HepG2 (cell line): Measurements from ENCODE around the gene LIF.

Experiments
- CEBPB ChIP-seq: IDR thresholded peaks from 2 replicates; pipeline ENCODE4 v1.6.1; 2011; ENCODE audit warnings: low read depth, low read length, improper control_type of control experiment, borderline replicate concordance
- CREB3 ChIP-seq: sonication (generic); formaldehyde crosslinking; IDR thresholded peaks from 2 replicates; pipeline ENCODE4 v1.5.0; 2020; ENCODE audit warnings: missing genetic modification reagents
- CTCF ChIP-seq: sonication (generic); formaldehyde crosslinking; IDR thresholded peaks from 2 replicates; pipeline ENCODE4 v1.5.0; 2020; ENCODE audit warnings: mild to moderate bottlenecking, missing genetic modification reagents, moderate library complexity
- EZH2 ChIP-seq: conservative IDR thresholded peaks from 2 replicates; pipeline ENCODE4 v1.6.1; 2012; ENCODE audit warnings: mild to moderate bottlenecking, low read depth, low read length, moderate library complexity
- HMG20B ChIP-seq: conservative IDR thresholded peaks from 2 replicates; pipeline ENCODE4 v1.6.1; 2016; ENCODE audit warnings: missing genetic modification reagents, missing compliant biosample characterization
- NFE2L1 ChIP-seq: sonication (generic); formaldehyde crosslinking; IDR thresholded peaks from 2 replicates; pipeline ENCODE4 v1.4.0; 2020; ENCODE audit warnings: missing genetic modification reagents, mild to moderate bottlenecking, borderline replicate concordance
- NFRKB ChIP-seq: fragments of 450-650 bp; IDR thresholded peaks from 2 replicates; pipeline ENCODE4 v1.6.1; 2017
- POLR2A ChIP-seq, 2 experiments: IDR thresholded peaks; 2 replicates each; pipeline ENCODE4 v1.6.1; 2011; ENCODE audit warnings: low read depth in 2 of 2, low read length in 2 of 2, mild to moderate bottlenecking in 1 of 2, moderate library complexity in 1 of 2; ENCODE audit not compliant: insufficient read depth in 1 of 2
- TAF1 ChIP-seq: sonication (generic); formaldehyde crosslinking; IDR thresholded peaks from 2 replicates; pipeline ENCODE4 v1.4.0; 2020; ENCODE audit warnings: missing genetic modification reagents
- TOE1 ChIP-seq: sonication (generic); formaldehyde crosslinking; IDR thresholded peaks from 2 replicates; pipeline ENCODE4 v1.4.0; 2020; ENCODE audit warnings: mild to moderate bottlenecking, missing genetic modification reagents
- ZNF850 ChIP-seq: sonication (generic); formaldehyde crosslinking; conservative IDR thresholded peaks from 2 replicates; pipeline ENCODE4 v1.9.0; 2021; ENCODE audit warnings: mild to moderate bottlenecking, missing genetic modification reagents
- TF ChIP-seq, protein P1 (sequence below): sonication (generic); formaldehyde crosslinking; IDR thresholded peaks from 2 replicates; pipeline ENCODE4 v1.4.0; 2020; ENCODE audit warnings: missing genetic modification reagents
- TF ChIP-seq, protein P2 (sequence below): IDR thresholded peaks from 2 replicates; pipeline ENCODE4 v1.6.1; 2016; ENCODE audit warnings: low read depth, borderline replicate concordance

DNA sequence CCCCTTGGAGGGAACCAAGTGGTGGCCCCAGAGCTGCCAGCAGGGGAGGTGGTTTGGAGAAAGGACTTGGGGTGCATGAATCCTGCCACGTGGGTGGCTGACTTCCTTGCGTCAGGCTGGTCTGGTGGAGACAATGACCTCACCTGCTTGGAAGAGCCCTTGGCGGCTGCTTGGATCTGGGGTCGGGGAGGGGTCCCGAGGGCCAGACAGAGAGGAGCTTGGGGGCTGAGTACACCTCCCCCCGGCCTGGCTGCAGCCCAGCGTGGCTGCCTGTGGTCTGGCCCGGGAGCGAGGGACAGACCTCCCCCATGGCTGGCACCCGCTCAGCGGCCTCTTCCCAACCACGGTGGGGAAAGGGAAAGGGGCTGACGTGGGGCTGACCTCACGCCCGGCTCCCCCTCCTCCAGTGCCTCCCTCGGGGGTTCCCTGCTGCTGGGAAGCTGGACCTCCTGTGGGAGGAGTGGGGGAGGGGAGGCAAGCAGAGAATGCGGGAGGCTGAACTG is 13.8 kb downstream of the LIF start:
- no peak for TF ChIP-seq CTCF (CRISPR knock-in tag)
- TF ChIP-seq TOE1 = no peak
- TF ChIP-seq EZH2 = no peak
- no peak for TF ChIP-seq HMG20B (CRISPR knock-in tag)
- no peak for TF ChIP-seq CREB3 (CRISPR knock-in tag)
- TF ChIP-seq, protein P1, sequence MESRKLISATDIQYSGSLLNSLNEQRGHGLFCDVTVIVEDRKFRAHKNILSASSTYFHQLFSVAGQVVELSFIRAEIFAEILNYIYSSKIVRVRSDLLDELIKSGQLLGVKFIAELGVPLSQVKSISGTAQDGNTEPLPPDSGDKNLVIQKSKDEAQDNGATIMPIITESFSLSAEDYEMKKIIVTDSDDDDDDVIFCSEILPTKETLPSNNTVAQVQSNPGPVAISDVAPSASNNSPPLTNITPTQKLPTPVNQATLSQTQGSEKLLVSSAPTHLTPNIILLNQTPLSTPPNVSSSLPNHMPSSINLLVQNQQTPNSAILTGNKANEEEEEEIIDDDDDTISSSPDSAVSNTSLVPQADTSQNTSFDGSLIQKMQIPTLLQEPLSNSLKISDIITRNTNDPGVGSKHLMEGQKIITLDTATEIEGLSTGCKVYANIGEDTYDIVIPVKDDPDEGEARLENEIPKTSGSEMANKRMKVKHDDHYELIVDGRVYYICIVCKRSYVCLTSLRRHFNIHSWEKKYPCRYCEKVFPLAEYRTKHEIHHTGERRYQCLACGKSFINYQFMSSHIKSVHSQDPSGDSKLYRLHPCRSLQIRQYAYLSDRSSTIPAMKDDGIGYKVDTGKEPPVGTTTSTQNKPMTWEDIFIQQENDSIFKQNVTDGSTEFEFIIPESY (CRISPR knock-in tag) = no peak
- no peak for TF ChIP-seq CEBPB
- TF ChIP-seq NFRKB = no peak
- TF ChIP-seq TAF1 = no peak
- TF ChIP-seq, protein P2, sequence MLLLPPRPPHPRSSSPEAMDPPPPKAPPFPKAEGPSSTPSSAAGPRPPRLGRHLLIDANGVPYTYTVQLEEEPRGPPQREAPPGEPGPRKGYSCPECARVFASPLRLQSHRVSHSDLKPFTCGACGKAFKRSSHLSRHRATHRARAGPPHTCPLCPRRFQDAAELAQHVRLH (CRISPR knock-in tag) = no peak
- no peak for TF ChIP-seq POLR2A (IDR thresholded peaks at IDR 0.05; ENCODE audit: insufficient read depth in 1 of 2, low read depth in 2 of 2, low read length in 2 of 2)
- TF ChIP-seq NFE2L1 (CRISPR knock-in tag) = no peak
- no peak for TF ChIP-seq ZNF850 (CRISPR knock-in tag)
